HG03460 (cell line): ENCODE data around the gene ZDHHC8.

Experiments used
- ATAC-seq: cut with Tn5 transposase; IDR thresholded peaks from one replicate; pipeline ENCODE4 v1.9.1; 2021; ENCODE audit not compliant: unreplicated experiment

Gene ZDHHC8

DNA sequence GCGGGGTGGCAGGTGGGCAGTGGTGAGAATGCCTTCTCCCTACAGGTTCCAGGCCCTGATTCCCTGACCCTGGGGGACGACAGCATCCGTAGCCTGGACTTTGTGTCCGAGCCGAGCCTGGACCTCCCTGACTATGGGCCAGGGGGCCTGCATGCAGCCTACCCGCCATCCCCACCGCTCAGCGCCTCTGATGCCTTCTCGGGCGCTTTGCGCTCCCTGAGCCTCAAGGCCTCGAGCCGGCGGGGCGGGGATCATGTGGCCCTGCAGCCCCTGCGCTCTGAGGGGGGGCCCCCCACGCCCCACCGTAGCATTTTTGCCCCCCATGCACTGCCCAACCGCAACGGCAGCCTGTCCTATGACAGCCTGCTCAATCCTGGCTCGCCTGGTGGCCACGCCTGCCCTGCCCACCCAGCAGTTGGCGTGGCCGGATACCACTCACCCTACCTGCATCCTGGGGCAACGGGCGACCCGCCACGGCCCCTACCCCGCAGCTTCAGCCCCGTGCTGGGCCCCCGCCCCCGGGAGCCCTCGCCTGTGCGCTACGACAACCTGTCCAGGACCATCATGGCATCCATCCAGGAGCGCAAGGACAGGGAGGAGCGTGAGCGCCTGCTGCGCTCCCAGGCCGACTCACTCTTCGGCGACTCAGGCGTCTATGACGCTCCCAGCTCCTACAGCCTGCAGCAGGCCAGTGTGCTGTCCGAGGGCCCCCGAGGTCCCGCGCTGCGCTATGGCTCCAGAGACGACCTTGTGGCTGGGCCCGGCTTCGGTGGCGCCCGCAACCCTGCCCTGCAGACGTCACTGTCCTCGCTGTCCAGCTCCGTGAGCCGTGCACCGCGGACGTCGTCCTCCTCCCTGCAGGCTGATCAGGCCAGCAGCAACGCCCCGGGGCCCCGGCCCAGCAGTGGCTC is 11.4 kb downstream of the ZDHHC8 start:
- ATAC-seq: no peak

DNA sequence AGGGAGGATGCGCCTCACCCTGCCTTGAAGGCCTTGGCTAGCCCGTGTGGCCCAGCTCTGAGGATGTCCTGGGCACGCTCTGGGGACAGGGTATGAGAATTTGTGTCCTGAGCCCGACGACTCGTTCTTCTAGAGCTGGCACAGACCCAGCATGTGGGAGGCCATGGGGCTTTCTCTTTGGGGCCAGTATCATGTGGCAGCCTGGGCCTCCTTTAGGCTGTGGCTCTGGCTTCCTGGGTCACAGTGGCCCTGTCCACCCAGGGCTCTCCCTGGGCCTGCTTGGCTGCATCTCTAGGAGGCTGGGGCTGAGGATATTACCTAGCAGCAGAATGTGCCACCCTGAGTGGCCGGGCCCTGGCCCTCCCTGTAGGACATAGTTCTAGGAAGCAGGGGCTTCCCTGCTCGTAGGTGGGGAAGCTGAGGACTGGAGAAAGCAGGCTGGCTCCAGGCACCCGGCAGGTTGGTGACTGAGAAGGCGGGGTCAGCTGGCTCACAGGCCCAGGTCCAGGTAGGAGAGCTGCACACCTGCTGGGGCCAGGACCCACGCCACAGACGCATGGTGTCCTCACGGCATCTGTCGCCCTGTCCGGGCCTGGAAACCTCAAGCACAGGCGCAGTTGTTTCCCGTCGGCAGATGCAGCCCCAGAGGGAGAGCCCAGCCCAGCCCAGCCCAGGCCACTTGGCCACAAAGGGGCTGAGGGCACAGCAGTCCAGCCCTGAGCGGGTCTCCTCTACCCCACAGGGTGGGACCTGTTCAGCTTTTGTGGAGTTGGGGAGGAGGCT is 12.5 kb downstream of the ZDHHC8 start:
- ATAC-seq: no peak

DNA sequence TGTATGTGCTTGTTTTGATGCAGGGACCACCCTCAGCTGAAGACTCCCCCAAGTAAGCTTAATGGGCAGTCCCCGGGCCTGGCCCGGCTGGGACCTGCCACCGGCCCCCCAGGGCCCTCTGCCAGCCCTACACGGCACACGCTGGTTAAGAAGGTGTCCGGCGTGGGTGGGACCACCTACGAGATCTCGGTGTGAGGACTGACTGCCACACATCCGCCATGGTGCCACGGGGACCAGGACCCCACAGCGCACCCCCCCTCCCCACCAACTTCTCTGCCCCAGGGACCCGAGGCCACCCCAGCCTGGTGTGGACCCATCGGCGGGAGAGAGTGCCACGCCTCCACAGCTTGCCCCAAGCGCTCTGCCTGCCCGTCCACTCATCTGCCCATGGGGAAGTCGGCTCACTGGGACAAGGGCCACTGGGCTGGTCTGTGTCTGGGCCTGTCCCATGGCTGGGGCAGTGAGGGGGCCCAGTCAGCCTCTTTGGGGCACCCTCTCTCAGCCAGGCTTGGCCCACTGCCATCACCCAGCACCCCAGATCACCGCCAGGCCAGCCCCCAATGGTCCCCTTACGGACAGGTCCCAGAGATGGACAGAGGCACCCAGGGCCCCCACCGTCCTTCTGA is 13.7 kb downstream of the ZDHHC8 start:
- no peak for ATAC-seq

DNA sequence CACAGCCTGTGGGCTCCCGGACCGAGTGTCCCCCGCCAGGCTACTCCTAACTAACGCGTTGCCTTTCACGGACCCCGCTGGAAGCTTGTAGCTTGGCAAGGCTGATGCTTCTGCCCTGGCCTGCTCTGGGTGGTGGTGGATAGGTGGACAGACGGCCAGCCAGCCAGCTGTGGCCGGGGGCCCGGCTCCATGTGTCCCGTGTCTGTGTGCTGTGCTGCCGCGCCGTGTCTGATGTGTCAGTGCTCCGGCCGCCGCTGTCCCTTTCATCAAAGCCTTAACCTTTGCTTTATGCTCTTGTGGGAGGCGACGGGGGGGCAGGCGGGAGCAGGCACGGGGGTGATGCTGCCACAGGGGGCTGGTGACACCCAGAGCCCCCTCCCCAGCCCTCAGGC is 14.2 kb downstream of the ZDHHC8 start:
- no peak for ATAC-seq

DNA sequence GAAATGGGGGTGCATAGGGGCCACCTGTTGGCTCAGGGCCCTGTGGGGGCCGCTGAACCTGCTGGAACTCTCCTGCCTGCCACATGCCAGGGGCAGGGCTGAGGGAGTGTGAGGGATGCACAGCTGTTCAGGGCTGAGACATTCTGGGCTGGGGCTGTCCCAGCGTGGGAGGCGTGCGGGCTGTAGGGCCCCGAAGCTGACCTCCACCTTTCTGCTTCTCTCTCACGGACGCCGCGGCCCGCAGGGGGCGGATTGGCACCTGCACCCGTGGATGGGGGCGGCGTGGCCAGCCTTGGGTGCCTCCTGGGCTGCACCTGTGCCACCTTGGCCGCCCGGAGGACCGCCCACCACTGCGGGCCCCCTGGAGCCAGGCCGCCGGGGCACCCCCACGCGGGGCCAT is 15.2 kb downstream of the ZDHHC8 start:
- no peak for ATAC-seq

DNA sequence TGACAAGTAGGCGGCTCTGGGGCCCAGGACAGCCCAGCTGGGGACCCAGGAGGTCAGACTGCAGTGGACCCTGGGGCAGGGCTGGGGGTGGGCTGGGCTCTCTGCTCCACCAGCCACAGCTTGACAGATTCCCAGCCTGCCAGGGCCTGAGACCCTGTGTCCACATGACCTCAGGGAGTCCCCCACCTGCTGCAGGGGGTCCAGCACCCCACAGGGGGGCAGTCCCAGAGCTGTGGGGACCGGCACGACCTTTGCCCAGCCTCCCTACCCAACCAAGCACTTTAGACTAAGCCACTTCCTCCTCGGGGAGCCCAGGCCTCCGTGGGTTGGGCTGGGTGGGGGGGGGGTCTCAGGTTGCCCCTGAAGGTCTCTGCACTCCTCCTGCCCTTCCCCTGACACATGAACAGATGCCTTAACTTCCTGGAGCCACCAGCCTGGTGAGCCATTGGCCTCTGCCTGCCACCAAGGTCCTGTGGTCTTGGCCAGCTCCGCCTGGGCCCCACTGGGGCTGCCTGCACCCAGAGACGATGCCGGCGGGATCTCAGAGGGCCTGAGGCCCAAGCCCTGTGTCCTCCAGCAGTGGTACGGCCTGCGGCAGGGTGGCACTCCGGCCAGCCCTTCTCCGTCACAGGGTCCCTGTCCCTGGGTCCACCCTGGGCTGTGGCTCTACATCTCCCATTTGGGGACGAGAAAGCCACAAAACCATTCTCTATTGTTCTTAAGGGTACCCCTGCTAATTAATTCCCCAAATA is 15.8 kb downstream of the ZDHHC8 start:
- no peak for ATAC-seq

DNA sequence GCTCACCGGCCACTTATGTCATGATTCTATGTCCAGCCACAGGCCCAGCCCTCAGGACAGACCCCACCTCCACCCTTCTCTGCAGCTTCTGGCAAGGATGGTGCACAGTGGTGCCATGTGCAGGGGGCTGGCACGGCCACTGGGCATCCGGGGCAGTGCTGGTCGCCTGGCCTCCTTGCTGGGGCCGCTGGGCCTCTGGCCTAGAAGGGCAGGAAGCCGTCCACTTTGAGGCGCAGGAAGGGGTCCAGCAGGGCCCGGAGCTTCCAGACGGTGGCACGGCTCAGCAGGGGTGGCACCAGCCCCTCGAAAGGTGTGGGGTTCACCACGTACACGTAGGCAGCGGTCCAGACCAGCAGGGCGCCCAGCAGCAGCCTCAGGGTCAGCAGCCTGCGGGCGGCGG is 16.8 kb downstream of the ZDHHC8 start:
- no peak for ATAC-seq

DNA sequence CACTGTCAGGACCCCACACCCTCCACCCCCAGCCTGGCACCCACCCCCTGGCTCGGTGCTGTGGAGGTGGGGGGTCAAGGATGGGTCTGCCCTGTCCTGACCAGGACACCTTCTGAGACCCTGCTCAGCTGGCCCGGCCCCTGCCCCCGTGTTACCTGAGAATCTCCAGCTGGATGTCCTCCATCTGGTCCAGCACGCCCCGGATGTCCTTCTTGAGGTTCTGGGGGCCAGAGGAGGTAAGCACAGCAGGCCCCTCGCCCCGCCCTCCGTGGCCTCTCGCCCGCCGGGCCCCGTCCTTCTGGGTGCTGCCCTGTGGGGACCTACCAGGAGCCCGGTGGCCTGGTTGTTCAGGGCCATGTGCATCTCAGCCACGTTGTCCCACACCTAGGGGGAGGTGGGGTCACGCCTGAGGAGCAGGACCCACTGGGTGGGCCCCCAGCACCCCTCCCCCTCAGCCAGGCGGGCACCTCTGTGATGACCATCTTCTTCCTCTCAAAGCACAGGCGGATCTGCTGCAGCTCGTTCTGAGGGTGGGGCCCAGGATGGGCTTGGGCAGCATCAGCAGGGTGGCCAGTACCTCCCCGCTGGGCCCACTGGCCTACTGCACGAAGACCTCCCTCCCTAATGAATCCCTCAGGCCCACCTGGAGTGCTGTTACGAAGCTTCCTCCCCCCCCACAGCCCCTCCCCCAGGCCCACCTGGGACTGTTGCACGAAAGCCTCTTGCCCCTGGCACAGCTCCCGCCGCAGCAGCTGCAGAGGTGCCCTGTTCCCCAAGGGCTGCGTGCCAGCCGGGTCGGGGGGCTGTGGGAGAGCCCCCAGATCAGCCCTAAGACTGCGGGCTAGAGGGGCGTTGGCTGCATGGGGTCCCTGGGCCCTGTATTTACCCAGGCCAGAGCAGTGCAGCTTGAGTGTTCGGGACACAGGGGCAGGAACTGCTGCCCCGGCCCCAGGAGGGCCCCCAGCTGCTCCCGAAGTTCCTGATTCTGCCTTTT is 17.9 kb downstream of the ZDHHC8 start:
- ATAC-seq: no peak

DNA sequence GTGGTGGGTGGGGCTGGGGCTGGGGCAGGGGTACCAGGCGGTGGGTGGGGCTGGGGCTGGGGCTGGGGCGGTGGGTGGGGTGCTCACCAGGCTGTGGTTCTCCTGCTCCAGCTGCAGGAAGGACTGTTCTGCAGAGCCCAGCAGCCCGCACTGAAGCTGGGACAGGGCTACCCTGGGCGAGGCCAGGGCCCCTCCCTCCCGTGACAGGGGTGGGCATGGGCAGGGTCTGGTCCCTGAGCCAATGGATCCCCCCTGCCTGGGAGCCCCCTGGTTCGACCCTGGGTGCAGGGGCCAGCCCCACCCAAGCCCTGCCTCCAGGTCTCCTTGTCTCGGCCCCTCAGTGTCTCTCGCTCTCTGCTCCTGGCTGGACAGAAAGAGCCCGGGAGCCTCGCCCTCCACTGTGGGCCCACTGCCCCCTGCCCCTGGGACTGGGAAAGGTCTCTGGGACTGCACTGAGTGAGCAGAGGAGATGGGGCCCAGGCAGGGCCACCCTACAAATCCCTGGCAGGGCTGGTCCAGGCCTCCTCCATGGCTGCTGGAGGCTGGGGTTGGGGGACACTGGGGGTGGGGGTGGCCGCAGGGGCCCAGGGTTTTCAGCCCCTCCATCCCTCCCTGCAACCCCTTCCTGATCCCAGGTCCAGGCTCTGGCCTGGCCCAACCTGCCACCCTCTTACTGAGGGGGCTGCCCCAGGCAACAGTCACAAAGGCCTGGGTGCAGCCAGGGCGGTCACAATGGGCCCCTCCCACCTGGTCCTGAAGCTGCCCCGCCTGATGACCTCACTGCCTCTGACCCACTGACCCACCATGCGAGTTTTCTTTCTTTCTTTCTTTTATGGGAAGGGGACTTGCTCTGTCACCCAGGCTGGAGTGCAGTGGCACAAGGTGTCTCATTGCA is 19.0 kb downstream of the ZDHHC8 start, which contains the start of gene CCDC188:
CCDC188 (minus strand) TSS at position 675 of the 895 bp plus-strand sequence; CDS start at position 606, 69 bp downstream.
- ATAC-seq: no peak

DNA sequence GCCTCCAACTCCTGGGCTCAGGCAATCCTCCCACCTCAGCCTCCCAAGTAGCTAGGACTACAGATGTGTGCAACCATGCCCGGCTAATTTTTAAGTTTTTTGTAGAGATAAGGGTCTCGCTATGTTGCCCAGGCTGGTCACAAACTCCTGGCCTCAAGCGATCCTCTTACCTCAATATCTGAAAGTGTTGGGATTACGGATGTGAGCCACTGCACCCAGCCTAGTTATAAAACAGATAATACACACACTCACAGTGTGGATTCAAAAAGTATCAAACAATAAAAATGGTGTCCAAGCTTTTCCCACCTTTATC is 19.6 kb downstream of the ZDHHC8 start:
- no peak for ATAC-seq

DNA sequence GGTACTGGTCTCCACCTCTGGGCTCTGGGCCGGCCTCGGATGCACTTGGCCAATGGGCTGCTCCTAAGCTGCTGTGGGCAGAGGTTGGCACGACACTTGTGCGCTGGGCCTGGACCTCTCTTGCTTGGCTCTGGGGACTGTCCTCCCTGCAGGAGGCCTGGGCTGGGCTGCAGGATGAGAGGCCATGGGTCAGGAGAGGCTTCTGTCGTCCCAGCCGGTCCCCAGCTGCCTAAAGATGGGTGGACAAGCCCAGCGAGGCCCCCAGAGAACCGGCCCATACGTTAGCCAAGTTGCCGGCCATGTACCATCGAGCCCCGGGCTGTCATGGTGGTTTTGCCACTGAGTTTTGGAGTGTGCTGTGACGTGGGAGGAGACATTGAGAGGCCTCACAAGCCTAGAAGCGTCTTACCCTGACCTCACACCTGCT is 20.9 kb downstream of the ZDHHC8 start:
- ATAC-seq: no peak

DNA sequence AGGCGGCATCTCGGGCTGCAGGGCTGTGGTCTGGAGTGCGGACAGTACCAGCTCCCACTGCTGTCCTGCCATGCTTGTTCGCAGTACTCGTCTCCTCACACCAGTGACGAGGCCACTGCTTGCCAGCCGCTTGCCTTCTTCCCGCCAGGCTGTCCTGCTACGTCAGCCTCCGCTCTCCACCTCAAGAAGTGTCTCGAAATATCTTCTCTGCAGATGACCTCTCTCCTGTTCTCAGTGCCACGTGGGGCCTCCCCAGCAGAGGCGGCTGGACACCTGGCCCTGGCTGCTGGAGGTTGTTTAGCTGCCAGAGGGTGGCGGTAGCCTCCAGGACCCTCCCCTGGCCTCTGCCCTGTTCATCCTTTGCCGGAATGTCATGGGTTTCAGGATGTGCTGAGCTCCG is 22.3 kb downstream of the ZDHHC8 start:
- ATAC-seq: no peak

DNA sequence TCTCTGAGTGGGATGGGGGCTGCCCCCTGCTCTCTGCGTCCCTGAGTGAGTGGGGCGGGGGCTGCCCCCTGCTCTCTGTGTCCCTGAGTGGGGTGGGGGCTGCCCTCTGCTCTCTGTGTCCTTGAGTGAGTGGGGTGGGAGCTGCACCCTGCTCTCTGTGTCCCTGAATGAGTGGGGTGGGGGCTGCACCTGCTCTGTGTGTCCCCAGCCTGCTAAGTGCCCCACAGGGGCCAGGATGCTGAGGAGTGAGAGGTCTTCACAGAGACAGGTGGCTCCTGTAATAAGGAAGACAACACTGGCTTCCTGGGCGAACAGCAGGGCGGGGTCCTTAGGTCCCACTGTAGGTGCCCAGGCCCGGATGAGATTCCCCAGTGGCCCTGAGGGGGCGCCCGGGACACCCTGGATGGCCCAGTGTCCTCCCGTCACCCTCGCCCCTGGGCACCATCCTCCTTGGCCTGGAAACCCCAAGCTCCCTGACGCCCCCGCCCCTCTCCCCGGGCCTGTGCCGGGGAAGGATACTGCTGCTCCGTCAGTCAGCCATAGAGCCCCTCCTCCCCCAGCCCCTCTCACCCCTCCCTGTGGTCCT is 23.1 kb downstream of the ZDHHC8 start:
- ATAC-seq: no peak

DNA sequence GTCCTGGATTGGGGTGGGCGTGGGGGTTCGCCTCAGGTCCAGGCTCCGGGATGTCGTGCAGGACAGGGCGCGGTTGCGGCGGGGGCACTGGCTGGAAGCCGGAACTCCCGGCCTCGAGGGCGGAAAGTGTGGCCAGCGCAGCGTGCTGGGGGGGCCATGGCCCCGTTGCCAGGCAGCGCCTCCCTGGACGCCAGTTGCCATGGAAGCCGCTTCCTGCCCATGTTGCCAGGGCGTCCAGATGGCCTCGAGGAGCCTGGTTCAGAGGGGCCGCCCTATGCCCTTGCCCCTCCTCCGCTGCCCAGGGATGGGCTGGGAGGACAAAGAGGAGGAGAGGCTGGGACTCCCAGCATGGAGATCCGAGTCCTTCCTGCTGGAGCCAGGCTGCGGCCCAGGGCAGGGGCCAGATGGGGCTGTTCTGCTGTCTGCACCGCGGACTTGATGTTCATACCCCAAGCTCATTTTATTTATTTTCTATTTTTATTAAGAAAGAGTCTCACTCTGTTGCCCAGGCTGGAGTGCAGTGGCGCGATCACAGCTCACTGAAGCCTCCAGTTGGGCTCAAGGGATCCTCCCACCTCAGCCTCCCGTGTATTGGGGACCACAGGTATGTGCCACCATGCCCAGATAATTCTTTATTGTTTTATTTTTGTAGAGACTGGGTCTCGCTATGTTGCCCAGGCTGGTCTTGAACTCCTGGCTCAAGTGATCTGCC is 23.9 kb downstream of the ZDHHC8 start:
- ATAC-seq: no peak

DNA sequence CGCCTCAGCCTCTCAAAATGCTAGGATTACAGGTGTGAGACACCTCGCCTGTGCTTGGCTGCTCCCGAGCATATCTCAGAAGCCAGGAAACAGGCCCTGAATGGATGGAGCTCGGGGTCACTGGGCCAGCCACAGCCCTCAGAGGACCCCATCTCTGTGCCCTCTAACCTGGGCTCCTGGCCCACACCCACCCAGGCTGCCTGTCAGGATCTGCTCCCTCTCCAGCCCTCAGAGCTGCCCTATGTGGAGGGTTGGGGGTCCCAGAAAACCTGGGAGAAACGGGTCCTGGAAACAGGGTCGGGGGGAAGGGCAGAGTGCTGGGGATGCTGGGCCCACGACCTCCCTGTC is 24.4 kb downstream of the ZDHHC8 start:
- ATAC-seq: no peak

DNA sequence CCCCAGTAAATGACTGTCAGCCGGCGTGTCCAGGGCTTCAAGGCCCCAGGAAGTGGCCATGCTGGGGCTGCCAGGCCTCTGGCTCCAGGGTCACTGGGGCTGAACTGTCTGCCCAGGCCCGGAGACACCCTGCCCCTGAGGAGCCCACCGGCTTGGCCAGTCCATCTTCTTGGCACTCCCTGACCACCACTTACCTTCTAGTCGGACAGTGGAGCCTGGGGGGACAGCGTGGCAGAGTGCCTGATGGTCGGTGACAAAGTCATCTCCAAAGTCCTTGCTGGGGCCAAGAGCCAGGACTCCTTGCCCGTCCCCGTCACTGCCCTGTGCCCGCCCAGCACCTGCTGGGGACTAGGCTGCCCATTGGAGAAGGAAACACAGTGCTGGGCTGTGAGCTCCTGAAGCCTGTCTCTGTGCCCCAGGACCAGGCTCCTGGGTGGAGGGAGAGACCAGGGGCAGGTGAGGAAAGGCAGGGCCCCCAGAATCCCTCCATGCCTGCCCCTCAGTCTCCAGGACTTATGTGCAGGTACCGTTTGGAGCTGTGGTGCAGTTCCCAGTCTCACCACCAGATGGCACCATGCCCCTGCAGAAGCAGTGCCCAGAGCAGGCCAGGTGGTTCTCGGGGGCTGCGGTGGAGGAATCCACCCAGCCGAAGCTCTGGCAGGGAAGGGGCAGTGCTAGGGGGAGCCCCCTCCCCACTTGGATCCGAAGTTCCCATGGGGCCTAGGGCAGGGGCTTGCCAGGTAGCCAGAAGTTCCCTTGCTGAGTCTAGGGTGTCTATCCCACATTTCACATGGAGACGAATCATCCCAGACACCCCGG is 25.2 kb downstream of the ZDHHC8 start:
- no peak for ATAC-seq
